Testis (tissue), 2 donors: ENCODE measurements around the gene RAB25.

Source experiments
- CTCF ChIP-seq, 3 experiments: fragments of 450-650 bp in 2 of 3; fragments of 200-600 bp in 1 of 3; sonication (generic) in 1 of 3; IDR thresholded peaks; one replicate each; pipeline ENCODE4 v1.5.1; 2016 to 2019; ENCODE audit warnings: antibody characterized with exemption in 3 of 3, mild to moderate bottlenecking in 2 of 3, moderate library complexity in 1 of 3
- POLR2A ChIP-seq: fragments of 450-650 bp; IDR thresholded peaks from one replicate; pipeline ENCODE4 v1.6.1; 2017; ENCODE audit warnings: antibody characterized with exemption, mild to moderate bottlenecking, moderate library complexity

GRCh38 chr1:156111355-156111962, 50.5 kb downstream of the RAB25 start:
- TF ChIP-seq CTCF (IDR thresholded peaks at IDR 0.05) = no peak
- TF ChIP-seq POLR2A = no peak
